Measurements from ENCODE around the gene COQ7.
A peak's percentile ranks its signal among the peaks of the same experiment; 100 is the strongest.

DNA sequence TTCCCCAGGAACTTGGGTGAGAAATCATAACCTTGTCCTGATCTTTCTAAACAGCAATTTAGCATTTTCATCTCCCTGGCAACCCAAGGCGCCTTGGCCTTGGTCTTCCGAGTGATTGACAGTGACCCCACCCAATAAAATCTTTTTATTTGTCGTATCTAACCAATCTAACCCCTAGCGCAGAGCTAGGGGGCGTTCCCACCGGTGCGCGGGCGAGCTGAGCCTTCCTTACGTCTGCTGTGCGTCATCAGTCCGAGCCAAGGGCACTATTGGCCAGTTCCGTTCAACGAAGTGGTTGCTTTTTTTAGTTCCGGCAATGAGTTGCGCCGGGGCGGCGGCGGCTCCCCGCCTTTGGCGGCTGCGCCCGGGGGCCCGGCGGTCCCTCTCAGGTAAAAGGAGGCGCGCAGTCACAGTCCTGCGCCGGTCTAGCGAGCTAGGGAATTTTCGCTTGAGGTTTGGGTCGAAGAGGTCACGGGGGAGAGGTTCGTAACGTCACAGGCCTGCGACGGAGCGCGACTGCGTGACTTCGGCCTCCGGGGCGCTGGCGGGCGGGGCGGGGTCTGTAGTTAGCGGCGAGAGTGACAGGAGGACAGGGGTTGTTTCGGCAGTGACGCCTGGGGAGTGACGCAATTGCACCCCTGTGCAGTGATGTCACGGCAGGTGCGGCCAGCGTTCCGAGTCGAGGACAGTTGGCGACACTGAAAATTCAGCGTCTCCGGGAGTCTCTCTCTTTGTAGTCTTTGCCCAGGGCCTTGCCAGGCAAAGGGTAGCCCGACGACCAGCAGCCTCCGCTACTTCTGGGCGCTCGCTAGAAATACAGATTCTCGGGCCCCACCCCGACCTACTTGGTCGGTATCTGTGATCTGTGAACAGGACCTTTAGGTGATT, at the start of gene COQ7:
- TF ChIP-seq POLR2A (IDR thresholded peaks at IDR 0.05; ENCODE audit: low read depth, low read length) (peak; percentile 68; the same call in 1 of the 2 replicates), TAF1 (IDR thresholded peaks at IDR 0.05; ENCODE audit: borderline replicate concordance, low read depth, low read length) (0 out of 2 replicates have a peak, but pooled peaks have one; percentile 35)

Measured in GM12892 (cell line).